Measurements from ENCODE around the gene ELF1.

- no peak for TF ChIP-seq CTCF (IDR thresholded peaks at IDR 0.05; ENCODE audit: poor library complexity)
- TF ChIP-seq EZH2 (IDR thresholded peaks at IDR 0.05; ENCODE audit: borderline replicate concordance), result no peak
- no peak for TF ChIP-seq EZH2phosphoT487 (IDR thresholded peaks at IDR 0.05; ENCODE audit: low read depth, severe bottlenecking, unreplicated experiment)
Observed at GRCh38 chr13:40916207-40916998, 102.7 kb downstream of the ELF1 start.
